Endothelial cell of umbilical vein (primary cell): Measurements from ENCODE around the gene GALNT12. TPM values are rescaled to one million over a fixed set of nuclear protein-coding genes. Genes with fewer than 3 reads are reported as not detected.

Experiments
- BruUV-seq: library from RNA; stranded (reverse); fragments of 400-500 nt; replicated peaks from 2 replicates; lab custom pipeline; 2021; lab: Mats Ljungman, UMichigan
- CTCF ChIA-PET: fragments of 300-600, 350-600 bp; sonication (Branson Sonifier 250); formaldehyde crosslinking; loops from one replicate; lab custom pipeline; 2021; ENCODE audit warnings: antibody characterized with exemption, inconsistent platforms; lab: Charles Lee
- POLR2A ChIA-PET: fragments of 300-600, 350-600 bp; sonication (Branson Sonifier 250); formaldehyde crosslinking; loops from one replicate; lab custom pipeline; 2021; ENCODE audit warnings: antibody characterized with exemption, inconsistent platforms; lab: Charles Lee
- DNase-seq: peaks from one replicate; pipeline ENCODE4 v3.0.0-alpha.2; 2011; ENCODE audit warnings: low read depth, low spot score
- FAIRE-seq: peaks from 2 replicates; lab custom pipeline; 2011; peaks lifted over from hg19 to GRCh38; lab: Jason Lieb, UNC
- H2AFZ ChIP-seq: 2 replicates; pipeline ENCODE4 v1.6.0; 2012; ENCODE audit warnings: low read depth, low read length, control low read depth, inconsistent platforms
- H3K27ac ChIP-seq: 2 replicates; pipeline ENCODE4 v1.5.1; 2011; ENCODE audit warnings: low read depth, mild to moderate bottlenecking, control low read depth, low read length, moderate library complexity; ENCODE audit not compliant: insufficient read depth
- H3K27me3 ChIP-seq, 2 experiments: 2 replicates each; pipeline versions ENCODE4 v1.6.0 to v1.6.1; 2011; ENCODE audit warnings: low read length in 2 of 2, mixed read lengths in 1 of 2; ENCODE audit not compliant: control insufficient read depth in 2 of 2, insufficient read depth in 2 of 2
- H3K36me3 ChIP-seq, 2 experiments: 2 replicates in 1 of 2; 3 replicates in 1 of 2; pipeline ENCODE4 v1.5.1; 2011; ENCODE audit warnings: low read length in 2 of 2, mild to moderate bottlenecking in 1 of 2, moderate library complexity in 1 of 2; ENCODE audit not compliant: control insufficient read depth in 2 of 2, insufficient read depth in 2 of 2; ENCODE audit errors: extremely low read depth in 1 of 2
- H3K4me1 ChIP-seq: 3 replicates; pipeline ENCODE4 v1.5.1; 2011; ENCODE audit warnings: mild to moderate bottlenecking, low read length; ENCODE audit not compliant: control insufficient read depth, insufficient read depth; ENCODE audit errors: extremely low read depth
- H3K4me2 ChIP-seq: 2 replicates; pipeline ENCODE4 v1.6.1; 2011; ENCODE audit warnings: low read length, control low read depth, mixed read lengths; ENCODE audit not compliant: insufficient read depth
- H3K4me3 ChIP-seq, 3 experiments: fragments of 200-600 bp in 1 of 3; sonication (generic), shearing (Covaris generic) in 1 of 3; replicated peaks in 1 of 3; 2 replicates each; pipeline ENCODE4 v1.5.1; 2011 to 2016; ENCODE audit warnings: control low read depth in 3 of 3, low read length in 3 of 3, mild to moderate bottlenecking in 2 of 3, inconsistent platforms in 1 of 3, low read depth in 1 of 3, moderate library complexity in 1 of 3; ENCODE audit not compliant: insufficient read depth in 1 of 3
- H3K79me2 ChIP-seq: 2 replicates; pipeline ENCODE4 v1.6.0; 2012; ENCODE audit warnings: low read length, inconsistent platforms; ENCODE audit not compliant: control insufficient read depth, insufficient read depth
- H3K9ac ChIP-seq: replicated peaks from 2 replicates; pipeline ENCODE3; 2011; ENCODE audit warnings: low read length, control low read depth; ENCODE audit not compliant: insufficient read depth; ENCODE audit errors: extremely low read depth
- H3K9me1 ChIP-seq: replicated peaks from 3 replicates; pipeline ENCODE4 v1.6.0; 2011; ENCODE audit warnings: mild to moderate bottlenecking, low read length; ENCODE audit not compliant: control insufficient read depth, insufficient read depth; ENCODE audit errors: extremely low read depth
- H3K9me3 ChIP-seq: replicated peaks from 2 replicates; pipeline ENCODE4 v1.5.1; 2012; ENCODE audit warnings: low read length, inconsistent platforms; ENCODE audit not compliant: control insufficient read depth, insufficient read depth
- H4K20me1 ChIP-seq: replicated peaks from 2 replicates; pipeline ENCODE3; 2011; ENCODE audit warnings: mild to moderate bottlenecking, low read length; ENCODE audit not compliant: control insufficient read depth, insufficient read depth; ENCODE audit errors: extremely low read depth
- CTCF ChIP-seq, 2 donors: IDR thresholded peaks; 1 replicate in 1 of 2; 2 replicates in 1 of 2; pipeline ENCODE4 v1.5.1; 2011; ENCODE audit warnings: low read length in 2 of 2, mild to moderate bottlenecking in 2 of 2, moderate library complexity in 2 of 2, control low read depth in 1 of 2, inconsistent platforms in 1 of 2, low read depth in 1 of 2; ENCODE audit not compliant: insufficient read depth in 1 of 2; ENCODE audit errors: extremely low read depth in 1 of 2
- EZH2 ChIP-seq: IDR thresholded peaks from 2 replicates; pipeline ENCODE4 v1.6.1; 2012; ENCODE audit warnings: borderline replicate concordance, low read depth, mild to moderate bottlenecking, moderate library complexity, low read length, inconsistent platforms; ENCODE audit not compliant: severe bottlenecking
- FOS ChIP-seq: IDR thresholded peaks from 2 replicates; pipeline ENCODE4 v1.6.1; 2011; ENCODE audit warnings: mild to moderate bottlenecking, low read length, moderate library complexity, borderline replicate concordance; ENCODE audit not compliant: insufficient read depth
- GATA2 ChIP-seq: IDR thresholded peaks from 2 replicates; pipeline ENCODE4 v1.7.0; 2011; ENCODE audit warnings: low read depth, mild to moderate bottlenecking, moderate library complexity, mixed read lengths, low read length; ENCODE audit not compliant: insufficient read length, insufficient read depth
- JUN ChIP-seq: IDR thresholded peaks from 2 replicates; pipeline ENCODE4 v1.6.1; 2011; ENCODE audit warnings: borderline replicate concordance, low read depth; ENCODE audit not compliant: insufficient read length, insufficient read depth
- MAX ChIP-seq: IDR thresholded peaks from 2 replicates; pipeline ENCODE4 v1.6.1; 2011; ENCODE audit not compliant: insufficient read depth, insufficient read length
- MYC ChIP-seq: IDR thresholded peaks from one replicate; pipeline ENCODE4 v1.6.1; 2011; ENCODE audit warnings: mild to moderate bottlenecking, low read depth, low read length
- POLR2A ChIP-seq: IDR thresholded peaks from 2 replicates; pipeline ENCODE4 v1.6.1; 2012; ENCODE audit warnings: low read depth, mild to moderate bottlenecking, control low read depth, low read length
- POLR2AphosphoS5 ChIP-seq: IDR thresholded peaks from 2 replicates; pipeline ENCODE4 v1.6.1; 2012; ENCODE audit warnings: low read depth, mild to moderate bottlenecking, control low read depth, low read length, moderate library complexity; ENCODE audit not compliant: insufficient read depth
- dilution Hi-C: fragments of 300-500 bp; cut with MboI; formaldehyde crosslinking; loops from one replicate; pipeline ENCODE4 v1.15.0; 2019; ENCODE audit warnings: low sequenced_read_pairs; ENCODE audit not compliant: extremely low pct_ligation_motif_present
- intact Hi-C: fragments of 100-400 bp; cut with micrococcal nuclease; formaldehyde crosslinking; loops from one replicate; pipeline ENCODE4 v1.10.0; 2022
- polyA plus RNA-seq, 4 experiments: library from polyadenylated mRNA; depleted of rRNA in 3 of 4; stranded (reverse) in 3 of 4; unstranded in 1 of 4; fragments of >200 nt; gene quantifications; 2 replicates each; pipeline versions ENCODE4 v1.2.1 to v1.2.3, GENCODE V29; 2011 to 2012; ENCODE audit warnings: missing spikeins in 1 of 4
- total RNA-seq: library from RNA; stranded (reverse); gene quantifications from 2 replicates; pipeline ENCODE4 v1.2.3, GENCODE V29; 2021

The GALNT12 gene
- total and polyA plus RNA-seq, 2 donors (not counting 3 experiments of a cell fraction or from before 2014, with no cell fraction given) = 0.26 to 0.44 TPM

DNA sequence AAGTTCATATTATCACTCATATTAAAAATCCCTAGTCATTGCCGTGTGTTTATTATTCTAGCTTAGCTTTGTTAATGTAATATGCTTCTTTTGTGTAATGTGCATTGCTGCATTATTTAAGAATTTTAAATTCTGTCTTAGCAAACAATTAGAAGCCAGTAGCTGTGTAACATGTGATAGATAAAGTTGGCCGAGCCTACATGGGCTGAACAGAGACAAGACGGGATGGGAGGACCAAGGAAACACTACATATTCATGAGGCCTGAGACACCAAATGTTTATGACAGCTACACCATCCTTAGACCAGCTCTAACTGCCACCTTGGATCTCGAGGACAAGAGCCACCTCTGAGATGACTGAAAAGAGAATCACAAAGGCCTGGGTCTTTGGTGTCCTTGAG, 85.2 kb downstream of the GALNT12 start:
- DNase-seq (no peak), FAIRE-seq (no peak)
- TF ChIP-seq POLR2A = no peak
- TF ChIP-seq EZH2 = no peak
- TF ChIP-seq POLR2AphosphoS5 = no peak
- TF ChIP-seq FOS = no peak
- no peak for TF ChIP-seq MYC
- no peak for TF ChIP-seq CTCF (IDR thresholded peaks at IDR 0.05; ENCODE audit: extremely low read depth in 1 of 2, insufficient read depth in 1 of 2, low read depth in 1 of 2, low read length in 2 of 2)
- TF ChIP-seq JUN = no peak
- no peak for TF ChIP-seq MAX
- TF ChIP-seq GATA2 = no peak
- H3K4me1 ChIP-seq = no peaks in the 10 kb centered on the region
- intact Hi-C loops (no loop called here), dilution Hi-C loops (no loop called here)
- H3K9me1 ChIP-seq = no peaks in the 10 kb centered on the region
- no peaks in the 10 kb centered on the region for H3K79me2 ChIP-seq
- no peaks in the 10 kb centered on the region for H3K9me3 ChIP-seq
- no peak overlapping the region for H3K4me3 ChIP-seq
- ChIA-PET POLR2A (no interaction called here), CTCF (interaction anchor here (1.7 kb wide), 2 partner anchors 16 to 45 kb away, joined by 4 read pairs; no protein-coding TSS in a partner anchor)
- no peak overlapping the region for H3K27ac ChIP-seq
- peaks cover 4 to 9% of the 10 kb centered on the region in 2 experiments for H3K27me3 ChIP-seq
- H3K9ac ChIP-seq = no peak overlapping the region
- no peaks in the 10 kb centered on the region for H3K36me3 ChIP-seq
- no peaks in the 10 kb centered on the region for H4K20me1 ChIP-seq
- no peak overlapping the region for H2AFZ ChIP-seq
- no peak overlapping the region for H3K4me2 ChIP-seq
- BruUV-seq = no TSS peak
